SIG-M5 treated with dmso at 0.1 percent for 504 hours (cell line): ENCODE results near the gene NOTCH2.
A peak's percentile ranks its signal among the peaks of the same experiment; 100 is the strongest.

Experiments
- DNase-seq: peaks from one replicate; lab custom pipeline; 2025; ENCODE audit not compliant: unreplicated experiment; lab: John Stamatoyannopoulos, UW

Gene NOTCH2

GRCh38 chr1:119911775-119912174, 157.7 kb downstream of the NOTCH2 start:
- no peak for DNase-seq

DNA sequence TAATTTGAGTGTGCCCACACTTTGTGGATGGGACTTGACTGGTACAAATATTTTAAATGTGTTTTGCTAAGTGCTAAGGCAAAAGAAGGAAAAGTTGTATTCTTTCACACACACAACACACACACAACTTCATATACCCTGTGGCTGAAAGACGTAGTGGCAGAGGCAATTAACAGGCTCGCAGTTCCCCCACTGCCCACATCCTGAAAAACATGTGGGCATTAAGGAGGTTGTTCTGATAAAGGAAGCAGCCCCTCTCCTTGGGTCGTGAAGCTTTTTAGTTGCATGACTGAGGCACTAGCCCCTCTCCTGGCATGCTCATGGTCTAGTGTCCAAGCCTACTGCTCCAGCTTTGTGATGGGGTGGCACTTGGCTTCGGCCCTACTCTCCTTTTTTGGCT, 158.8 kb downstream of the NOTCH2 start:
- DNase-seq = no peak

DNA sequence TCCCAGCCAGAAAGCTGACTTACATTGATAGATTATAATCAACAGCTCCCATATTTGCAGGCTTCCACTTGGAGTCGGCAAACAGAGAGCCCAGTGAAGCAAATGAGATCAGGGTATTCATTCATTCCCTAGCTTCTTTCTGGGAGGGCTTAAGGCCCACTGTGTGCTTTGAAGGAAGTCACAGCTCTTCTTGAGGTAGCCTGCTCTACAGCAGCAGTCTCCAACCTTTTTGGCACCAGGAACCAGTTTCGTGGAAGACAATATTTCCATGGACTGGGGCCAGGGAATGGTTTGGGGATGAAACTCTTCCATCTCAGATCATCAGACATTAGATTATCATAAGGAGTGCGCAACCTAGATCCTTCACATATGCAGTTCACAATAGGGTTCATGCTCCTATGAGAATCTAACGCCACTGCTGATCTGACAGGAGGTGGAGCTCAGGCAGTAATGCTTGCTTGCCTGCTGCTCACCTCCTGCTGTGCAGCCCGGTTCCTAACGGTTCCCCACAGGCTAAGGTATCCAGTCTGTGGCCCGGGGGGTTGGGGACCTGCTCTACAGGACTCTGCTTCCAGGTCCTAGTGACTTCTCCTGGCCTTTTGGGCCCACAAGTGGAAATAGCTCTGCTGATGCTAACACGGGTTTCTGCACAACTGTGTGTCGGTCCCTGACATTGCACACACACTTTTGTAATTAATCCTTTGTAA, 159.4 kb downstream of the NOTCH2 start:
- no peak for DNase-seq

GRCh38 chr1:119908661-119909060, 160.8 kb downstream of the NOTCH2 start:
- DNase-seq = no peak

DNA sequence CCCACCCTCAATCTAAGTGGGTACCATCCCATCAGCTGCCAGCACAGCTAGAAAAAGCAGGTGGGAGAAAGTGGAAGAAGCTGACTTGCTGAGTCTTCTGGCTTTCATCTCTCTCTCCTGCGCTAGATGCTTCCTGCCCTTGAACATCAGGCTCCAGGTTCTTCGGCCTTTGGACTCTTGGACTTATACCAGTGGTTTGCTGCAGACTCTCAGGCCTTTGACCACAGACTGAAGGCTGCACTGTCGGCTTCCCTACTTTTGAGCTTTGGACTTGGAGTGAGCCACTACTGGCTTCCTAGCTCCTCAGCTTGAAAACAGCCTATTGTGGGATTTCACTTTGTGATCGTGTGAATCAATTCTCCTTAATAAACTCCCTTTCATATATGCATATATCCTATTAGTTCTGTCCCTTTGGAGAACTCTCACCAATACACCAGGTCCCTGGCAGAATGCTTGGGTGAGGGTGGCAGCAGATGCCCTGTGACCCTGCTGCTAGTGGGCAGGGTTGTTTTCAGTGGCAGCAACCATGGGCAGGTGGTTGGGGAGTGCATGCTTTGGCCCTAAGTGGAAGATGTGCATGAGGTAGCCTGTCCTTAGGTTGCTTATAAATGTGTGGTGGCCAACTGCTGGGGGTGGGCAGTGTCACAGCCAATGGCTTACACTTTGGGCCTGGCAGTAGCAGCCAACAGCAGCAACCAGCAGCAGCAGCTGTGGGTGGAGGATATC, 162.4 kb downstream of the NOTCH2 start:
- no peak for DNase-seq

- DNase-seq = no peak
Observed at GRCh38 chr1:119903443-119903835, 166.0 kb downstream of the NOTCH2 start.

GRCh38 chr1:119902775-119903442, 166.6 kb downstream of the NOTCH2 start:
- DNase-seq = no peak

GRCh38 chr1:119898981-119899720, 170.3 kb downstream of the NOTCH2 start:
- no peak for DNase-seq

- DNase-seq = no peak
Observed at GRCh38 chr1:119898530-119898929, 170.9 kb downstream of the NOTCH2 start.

GRCh38 chr1:119896303-119896702, 173.2 kb downstream of the NOTCH2 start, which contains the start of gene ADAM30:
ADAM30 (minus strand) TSS chr1:119896515; CDS start chr1:119896336, 179 bp downstream.
- no peak for DNase-seq

GRCh38 chr1:119895102-119895501, 174.4 kb downstream of the NOTCH2 start:
- DNase-seq = no peak

- no peak for DNase-seq
Observed at GRCh38 chr1:119893827-119894700, 175.4 kb downstream of the NOTCH2 start.

DNA sequence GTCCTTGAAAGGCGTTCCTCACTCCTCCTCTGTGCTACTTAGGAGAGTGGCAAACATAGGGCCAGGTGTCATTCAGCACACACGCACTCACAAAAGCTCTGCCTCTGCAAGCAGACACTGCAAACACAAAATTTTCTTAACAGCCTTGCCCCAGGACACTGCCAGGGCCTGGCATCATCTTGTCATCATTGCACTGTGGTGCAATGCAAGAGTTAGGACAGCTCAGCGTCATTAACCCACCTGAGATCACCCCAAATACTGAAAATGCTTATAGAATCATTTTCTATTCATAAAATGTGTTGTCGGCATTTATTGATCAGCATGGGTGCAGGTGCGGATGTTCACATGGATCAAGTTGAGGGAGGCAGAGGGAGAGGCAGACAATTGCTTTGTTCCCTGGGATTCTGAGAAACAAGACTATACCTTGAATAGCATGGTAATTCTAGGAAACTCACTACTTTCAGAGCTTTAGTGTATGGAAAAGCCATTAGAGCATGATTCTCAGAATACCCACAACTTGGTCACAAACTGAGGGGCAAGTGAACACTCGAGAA, 176.1 kb downstream of the NOTCH2 start:
- no peak for DNase-seq

DNA sequence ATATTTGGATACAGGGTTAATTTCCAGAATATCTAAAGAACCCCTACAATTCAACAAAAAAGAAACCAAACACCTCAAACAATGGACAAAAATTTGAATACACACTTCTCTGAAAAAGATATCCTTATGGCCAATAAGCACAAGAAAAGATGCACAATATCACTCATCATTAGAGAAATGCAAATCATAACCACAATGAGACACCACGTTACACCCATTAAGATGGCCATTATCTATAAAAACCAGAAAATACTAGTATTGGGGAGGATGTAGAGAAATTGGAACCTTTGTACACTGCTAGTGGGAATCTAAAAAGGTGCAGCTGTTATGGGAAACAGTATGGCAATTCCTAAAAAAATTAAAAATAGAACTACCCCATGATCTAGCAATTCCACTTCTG, 178.1 kb downstream of the NOTCH2 start:
- no peak for DNase-seq

GRCh38 chr1:119888476-119888875, 181.0 kb downstream of the NOTCH2 start:
- no peak for DNase-seq

DNA sequence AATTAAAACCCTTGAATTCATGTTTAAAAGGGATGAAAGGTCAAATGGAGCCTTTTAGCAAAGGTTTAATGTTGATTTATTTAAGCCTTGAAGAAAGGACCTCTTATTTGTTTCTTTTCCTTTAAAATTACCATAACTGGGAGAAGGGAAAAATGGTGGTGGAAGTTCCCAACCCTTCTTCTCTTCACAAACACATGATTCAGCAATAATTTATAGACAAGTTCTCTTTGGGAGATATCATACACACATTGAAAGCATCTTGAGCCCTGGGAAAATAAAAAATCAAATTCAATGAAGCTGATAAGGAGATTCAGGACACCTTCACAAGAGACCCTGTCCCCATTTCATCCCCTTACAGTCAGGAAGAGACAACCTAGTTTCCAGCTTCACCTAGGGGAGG, 182.0 kb downstream of the NOTCH2 start:
- DNase-seq = no peak

DNA sequence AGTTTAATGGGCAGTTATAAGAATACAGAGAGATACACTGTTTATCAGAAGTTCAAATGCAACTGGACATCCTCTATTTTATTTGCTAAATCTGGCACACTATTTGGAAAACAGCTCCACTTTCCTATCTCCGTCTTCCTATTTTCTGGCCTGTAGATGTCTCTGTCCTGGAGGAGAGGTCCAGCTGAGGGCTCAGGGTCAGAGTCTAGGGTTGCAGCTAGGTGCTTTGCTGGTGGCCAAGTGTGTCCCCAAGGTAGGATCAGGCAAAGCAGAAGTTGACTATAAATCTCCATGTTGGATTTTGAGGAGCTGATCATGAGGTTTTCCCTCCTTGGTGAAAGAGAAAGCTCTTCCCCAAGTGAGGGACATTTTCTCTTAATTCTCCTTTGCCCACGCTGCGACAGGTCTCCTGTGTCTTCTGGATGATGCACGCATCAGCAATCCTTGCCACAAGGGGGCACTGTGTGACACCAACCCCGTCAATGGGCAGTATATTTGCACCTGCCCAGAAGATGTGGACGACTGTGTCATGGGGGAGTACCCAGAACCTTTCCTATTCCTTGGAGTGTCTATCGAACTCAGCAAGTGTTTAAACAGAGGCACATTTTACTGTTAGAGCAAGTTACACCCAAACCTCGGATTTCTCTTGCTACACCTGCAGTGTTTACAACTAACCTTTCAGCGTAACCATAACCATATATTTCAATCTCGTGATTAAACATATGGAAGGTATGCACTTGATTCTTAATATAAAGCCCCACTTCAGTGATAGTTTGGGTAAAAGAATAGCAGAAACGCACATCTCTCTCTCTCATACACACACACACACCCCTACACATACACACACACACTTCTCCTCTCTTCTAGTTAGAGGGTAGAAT, 183.3 kb downstream of the NOTCH2 start:
- DNase-seq = peak; percentile 37

DNA sequence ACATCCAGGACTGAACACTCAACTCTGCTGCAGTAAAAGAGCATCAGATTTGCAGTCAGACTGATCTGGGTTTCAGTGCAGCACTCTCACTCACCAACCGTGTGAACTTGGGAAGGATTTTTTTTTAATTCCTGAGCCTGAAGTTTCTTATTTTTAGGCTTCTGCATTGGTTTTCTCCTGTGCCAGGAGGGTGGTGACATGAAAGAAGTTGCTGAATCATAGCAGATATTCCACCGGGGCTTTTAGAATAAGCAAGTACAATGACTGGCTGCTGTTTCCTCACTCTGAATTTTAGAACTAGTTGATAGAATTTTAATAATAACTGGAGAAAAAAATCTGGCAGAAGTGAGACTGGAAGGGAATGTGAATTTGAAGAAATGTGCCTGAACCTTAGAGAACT, 184.8 kb downstream of the NOTCH2 start:
- DNase-seq = no peak

GRCh38 chr1:119883826-119884225, 185.6 kb downstream of the NOTCH2 start:
- no peak for DNase-seq
